Common myeloid progenitor, CD34-positive (primary cell): ENCODE measurements around the gene KDM7A.

Experiments used
- CTCF ChIA-PET: fragments of 350-600 bp; sonication (Branson Sonifier 250); formaldehyde crosslinking; loops from one replicate; lab custom pipeline; 2021; ENCODE audit warnings: antibody characterized with exemption; lab: Charles Lee
- POLR2A ChIA-PET: fragments of 350-600 bp; sonication (Branson Sonifier 250); formaldehyde crosslinking; loops from one replicate; lab custom pipeline; 2021; ENCODE audit warnings: antibody characterized with exemption; lab: Charles Lee
- DNase-seq, 3 donors: peaks; one replicate each; pipeline versions ENCODE4 v3.0.0 to v3.0.0-alpha.2; 2013
- H3K27ac ChIP-seq, 2 experiments: 1 replicate in 1 of 2; 2 replicates in 1 of 2; pipeline ENCODE4 v1.7.0; 2013; ENCODE audit warnings: inconsistent platforms in 2 of 2, low read length in 2 of 2, mild to moderate bottlenecking in 2 of 2, low read depth in 1 of 2, moderate library complexity in 1 of 2; ENCODE audit not compliant: severe bottlenecking in 2 of 2, insufficient read depth in 1 of 2, poor library complexity in 1 of 2
- H3K27me3 ChIP-seq, 5 experiments: replicated peaks in 2 of 5; 1 replicate in 3 of 5; 2 replicates in 2 of 5; pipeline versions ENCODE4 v1.6.1 to v1.7.0; 2013; ENCODE audit warnings: low read length in 4 of 5, mild to moderate bottlenecking in 2 of 5, moderate library complexity in 2 of 5, inconsistent platforms in 1 of 5; ENCODE audit not compliant: insufficient read depth in 5 of 5, control insufficient read depth in 4 of 5
- H3K36me3 ChIP-seq, 4 experiments: 1 replicate in 2 of 4; 2 replicates in 2 of 4; pipeline versions ENCODE4 v1.6.1 to v1.7.0; 2013; ENCODE audit warnings: low read length in 3 of 4, control low read depth in 1 of 4, mild to moderate bottlenecking in 1 of 4; ENCODE audit not compliant: control insufficient read depth in 4 of 4, insufficient read depth in 4 of 4
- H3K4me1 ChIP-seq, 4 experiments: 1 replicate in 3 of 4; 2 replicates in 1 of 4; pipeline versions ENCODE4 v1.6.1 to v1.7.1; 2013; ENCODE audit warnings: low read length in 3 of 4, mild to moderate bottlenecking in 3 of 4, control low read depth in 1 of 4, inconsistent platforms in 1 of 4, moderate library complexity in 1 of 4; ENCODE audit not compliant: control insufficient read depth in 4 of 4, insufficient read depth in 4 of 4; ENCODE audit errors: control extremely low read depth in 1 of 4
- H3K4me3 ChIP-seq, 7 experiments: 1 replicate in 4 of 7; 2 replicates in 3 of 7; pipeline versions ENCODE4 v1.5.1 to v1.7.0; 2013; ENCODE audit warnings: mild to moderate bottlenecking in 7 of 7, low read length in 6 of 7, moderate library complexity in 6 of 7, inconsistent platforms in 2 of 7, low read depth in 2 of 7, control low read depth in 1 of 7; ENCODE audit not compliant: insufficient read depth in 4 of 7, control insufficient read depth in 1 of 7; ENCODE audit errors: extremely low read depth in 1 of 7
- H3K9me3 ChIP-seq, 5 experiments: 1 replicate in 4 of 5; 2 replicates in 1 of 5; pipeline versions ENCODE4 v1.6.1 to v1.7.1; 2013; ENCODE audit warnings: low read length in 4 of 5, mild to moderate bottlenecking in 2 of 5, inconsistent platforms in 1 of 5, low read depth in 1 of 5, moderate library complexity in 1 of 5; ENCODE audit not compliant: control insufficient read depth in 4 of 5, insufficient read depth in 2 of 5; ENCODE audit errors: control extremely low read depth in 1 of 5
- WGBS: methylation state at CpG from one replicate; pipeline ENCODE4 v1.1.5; 2013; ENCODE audit not compliant: insufficient coverage; 5-methylcytosine and 5-hydroxymethylcytosine counted together

KDM7A gene

DNA sequence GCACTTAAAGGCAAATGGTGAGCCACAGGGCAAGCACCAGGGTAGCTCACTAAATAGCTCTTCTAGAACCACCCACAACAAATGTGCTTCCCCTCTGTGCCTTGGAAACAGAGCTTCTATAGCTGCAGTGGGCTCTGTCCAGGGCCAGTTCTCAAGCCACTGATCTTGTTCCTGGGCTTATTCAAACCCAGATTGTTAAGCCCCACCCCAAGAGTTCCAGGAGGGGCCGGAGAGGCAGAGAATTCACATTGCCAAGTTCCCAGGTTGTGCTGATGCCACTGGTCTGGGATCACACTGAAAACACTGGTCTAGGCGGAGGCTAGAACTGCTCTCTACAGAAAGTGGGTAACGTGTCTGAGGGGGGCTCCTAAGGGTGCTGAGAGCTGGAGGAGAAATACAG lies 15.4 kb upstream of the KDM7A start:
- POLR2A ChIA-PET: no interaction called here

DNA sequence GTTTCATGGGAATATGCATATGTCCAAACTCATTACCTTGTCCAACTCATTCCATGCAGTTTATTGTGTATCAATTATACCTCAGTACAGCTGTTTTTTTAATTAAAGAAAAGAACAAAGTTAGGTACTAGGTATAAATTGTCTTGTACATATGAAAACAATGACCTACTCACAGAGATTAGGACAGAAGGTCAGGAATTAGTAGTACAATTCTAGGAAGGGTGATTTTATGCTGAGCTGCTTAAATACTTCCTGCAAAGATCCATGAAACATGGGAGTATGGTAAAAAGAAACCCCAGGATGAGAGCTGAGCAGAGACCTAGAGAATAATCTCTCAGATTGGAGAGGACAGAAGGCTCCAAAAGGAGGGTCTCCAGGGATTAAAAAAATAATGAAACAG lies 13.8 kb upstream of the KDM7A start:
- CTCF ChIA-PET: interaction anchor here (0.7 kb wide), 1 partner anchor 528 kb away, joined by 3 read pairs; no protein-coding TSS in a partner anchor

More for the DNA sequence above, 15.4 kb upstream of the KDM7A start:
- no peaks in the 10 kb centered on the region for H3K4me1 ChIP-seq
- no peak overlapping the region for H3K4me3 ChIP-seq
- DNase-seq: no peak
- CTCF ChIA-PET: interaction anchor here (1.1 kb wide), 1 partner anchor 135 kb away, joined by 3 read pairs; no protein-coding TSS in a partner anchor
- no peak overlapping the region for H3K27ac ChIP-seq
- no peaks in the 10 kb centered on the region for H3K36me3 ChIP-seq
- peaks cover 0 to 5% (median 0%) of the 10 kb centered on the region in 5 experiments for H3K9me3 ChIP-seq
- 93% methylated on average over 3 of the region's 3 CpGs for WGBS
- H3K27me3 ChIP-seq: peaks cover 0 to 6% (median 0%) of the 10 kb centered on the region in 5 experiments

DNA sequence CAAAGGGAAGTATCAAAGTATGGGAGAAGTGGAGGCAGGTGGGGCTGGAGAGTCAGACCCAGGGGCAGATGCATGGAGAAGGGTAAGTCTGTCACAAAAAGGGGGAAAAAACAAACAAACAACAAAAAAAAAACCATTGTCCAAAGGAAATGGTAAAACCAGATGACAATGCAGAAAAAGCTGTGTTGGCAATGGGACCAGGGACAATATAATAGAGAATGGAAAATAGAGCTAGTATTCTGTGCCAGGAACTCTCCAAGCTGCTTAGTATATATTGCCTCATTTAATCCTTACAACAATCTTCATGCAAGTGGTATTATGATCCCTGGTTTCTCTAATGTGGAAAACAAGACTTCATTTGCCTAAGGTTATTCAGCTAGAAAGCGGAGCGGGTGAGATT lies 13.1 kb upstream of the KDM7A start:
- no peak for DNase-seq
- Histone ChIP-seq H3K36me3 (no peaks in the 10 kb centered on the region), H3K27me3 (peaks cover 0 to 6% (median 0%) of the 10 kb centered on the region in 5 experiments), H3K27ac (no peak overlapping the region), H3K4me3 (no peak overlapping the region), H3K4me1 (no peaks in the 10 kb centered on the region), H3K9me3 (no peaks in the 10 kb centered on the region)
- ChIA-PET CTCF (interaction anchor here (0.7 to 2.1 kb wide), 2 partner anchors 13 to 529 kb away, joined by 3 to 6 read pairs; partner anchors contain the start of gene KDM7A), POLR2A (interaction anchor here (0.9 kb wide), 1 partner anchor 9 kb away, joined by 4 read pairs; no protein-coding TSS in a partner anchor)
- 81% methylated on average over 2 of the region's 2 CpGs for WGBS

More for the DNA sequence above, 13.8 kb upstream of the KDM7A start:
- no peaks in the 10 kb centered on the region for H3K36me3 ChIP-seq
- no peak overlapping the region for H3K4me3 ChIP-seq
- no peaks in the 10 kb centered on the region for H3K4me1 ChIP-seq
- POLR2A ChIA-PET: interaction anchor here (0.9 kb wide), 1 partner anchor 10 kb away, joined by 4 read pairs; no protein-coding TSS in a partner anchor
- DNase-seq: no peak
- H3K27me3 ChIP-seq: peaks cover 0 to 6% (median 0%) of the 10 kb centered on the region in 5 experiments
- no peaks in the 10 kb centered on the region for H3K9me3 ChIP-seq
- no peak overlapping the region for H3K27ac ChIP-seq

DNA sequence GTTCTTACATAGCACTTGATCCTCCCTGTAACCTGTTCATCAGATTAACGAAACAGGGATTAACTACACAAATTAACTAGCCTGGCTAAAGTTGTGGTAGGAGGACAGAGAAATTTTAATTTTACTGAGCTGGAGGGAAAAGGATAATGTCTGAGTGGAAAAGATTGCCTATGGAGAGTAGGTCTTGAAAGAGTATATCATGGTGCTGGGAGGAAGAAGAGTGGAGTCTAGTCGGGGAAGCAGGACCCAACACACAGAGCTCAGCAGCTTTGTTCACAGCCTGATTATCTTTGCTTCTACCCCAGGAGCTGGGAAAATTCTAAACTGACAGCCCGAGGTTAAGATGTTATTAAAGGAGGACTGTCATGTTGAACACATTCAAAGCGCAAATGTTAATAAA lies 6.1 kb upstream of the KDM7A start:
- no peak for DNase-seq
- Histone ChIP-seq H3K27me3 (peaks cover 0 to 22% (median 9%) of the 10 kb centered on the region in 5 experiments), H3K36me3 (no peaks in the 10 kb centered on the region), H3K4me3 (no peak overlapping the region), H3K4me1 (peaks cover 0 to 4% (median 1%) of the 10 kb centered on the region in 4 experiments), H3K9me3 (no peaks in the 10 kb centered on the region), H3K27ac (no peak overlapping the region)
- 100% methylated on average over 1 of the region's 4 CpGs for WGBS
- POLR2A ChIA-PET: no interaction called here
- CTCF ChIA-PET: interaction anchor here (1.0 kb wide), 1 partner anchor 38 kb away, joined by 3 read pairs; no protein-coding TSS in a partner anchor

DNA sequence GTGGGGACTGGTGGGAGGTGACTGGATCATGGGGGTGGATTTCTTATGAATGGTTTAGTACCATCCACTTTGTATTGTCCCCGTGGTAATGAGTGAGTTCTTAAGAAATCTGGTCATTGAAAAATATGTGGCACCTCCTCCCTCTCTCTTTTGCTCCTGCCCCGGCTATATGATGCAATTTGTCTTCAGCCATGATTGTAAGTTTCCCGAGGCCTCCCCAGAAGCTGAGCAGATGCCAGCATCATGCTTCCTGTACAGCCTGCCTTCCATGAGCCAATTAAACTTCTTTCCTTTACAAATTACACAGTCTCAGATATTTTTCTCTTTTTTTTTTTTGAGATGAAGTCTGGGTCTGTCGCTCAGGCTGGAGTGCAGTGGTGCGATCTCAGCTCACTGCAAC lies 2.6 kb upstream of the KDM7A start:
- no peak for DNase-seq
- H3K9me3 ChIP-seq: no peaks in the 10 kb centered on the region
- ChIA-PET POLR2A (no interaction called here), CTCF (no interaction called here)
- 100% methylated on average over 1 of the region's 5 CpGs for WGBS
- peaks cover 0 to 19% (median 9%) of the 10 kb centered on the region in 5 experiments for H3K27me3 ChIP-seq
- no peaks in the 10 kb centered on the region for H3K36me3 ChIP-seq
- H3K27ac ChIP-seq: no peak overlapping the region
- H3K4me1 ChIP-seq: peaks cover 8 to 18% (median 14%) of the 10 kb centered on the region in 4 experiments
- no peak overlapping the region for H3K4me3 ChIP-seq

DNA sequence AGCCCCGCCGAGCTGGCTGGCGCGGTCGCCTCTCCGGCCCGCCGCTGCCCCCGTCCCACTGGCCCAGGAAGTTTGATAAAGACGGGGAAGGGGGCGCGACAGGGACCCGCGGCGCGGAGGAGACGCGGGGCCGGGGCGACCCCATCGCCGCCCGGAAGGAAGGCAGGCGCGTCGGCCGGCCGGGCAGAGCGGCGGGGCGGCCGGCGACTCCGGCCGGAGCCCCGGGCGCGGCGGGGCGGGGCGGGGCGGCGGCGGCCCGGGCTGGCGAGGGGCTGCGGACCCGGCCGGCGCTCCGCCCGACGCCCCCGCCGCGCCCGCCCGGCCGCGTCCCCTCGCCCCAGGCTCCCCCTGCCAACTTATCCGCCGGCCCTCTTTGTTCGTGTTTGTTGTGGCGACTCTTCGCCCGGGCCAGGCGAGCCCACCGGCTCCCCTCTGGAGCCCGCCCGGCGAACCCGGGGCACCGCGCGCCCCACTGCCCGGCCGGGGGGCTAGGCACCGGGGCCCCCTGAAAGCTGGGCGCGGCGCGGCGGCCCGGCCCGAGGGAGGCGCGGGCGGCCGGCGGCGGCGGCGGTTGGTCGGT lies 571 bp downstream of the KDM7A start:
- 0% methylated on average over 89 of the region's 95 CpGs for whole genome bisulfite sequencing

More for the DNA sequence above, 571 bp downstream of the KDM7A start:
- DNase-seq: peak in 2 of 3 donors; percentile 20 to 32
- H3K36me3 ChIP-seq: no peaks in the 10 kb centered on the region
- peaks cover 0 to 7% (median 3%) of the 10 kb centered on the region in 5 experiments for H3K27me3 ChIP-seq
- H3K4me1 ChIP-seq: peaks cover 8 to 18% (median 14%) of the 10 kb centered on the region in 4 experiments
- peak overlapping the region in 1 of 2 experiments; percentile 56 for H3K27ac ChIP-seq
- ChIA-PET POLR2A (no interaction called here), CTCF (interaction anchor here (1.0 to 1.8 kb wide), 5 partner anchors 64 to 132 kb away, joined by 3 to 10 read pairs (median 7); no protein-coding TSS in a partner anchor)
- peak overlapping the region; percentile 57 to 83 (median 71) for H3K4me3 ChIP-seq
- H3K9me3 ChIP-seq: no peaks in the 10 kb centered on the region
